ENCODE measurements around the gene BBS4.

The BBS4 gene

GRCh38 chr15:72671525-72671924 lies 14.5 kb upstream of the BBS4 start:
- ATAC-seq, result no peak
- TF ChIP-seq GLIS3 (CRISPR knock-in tag; IDR thresholded peaks at IDR 0.05) (no peak), ZFP30 (CRISPR knock-in tag; IDR thresholded peaks at IDR 0.05) (no peak), ZNF70 (CRISPR knock-in tag; IDR thresholded peaks at IDR 0.05) (no peak), CSDC2 (CRISPR knock-in tag; IDR thresholded peaks at IDR 0.05) (no peak), ZC3H10 (CRISPR knock-in tag; IDR thresholded peaks at IDR 0.05) (no peak), ZNF565 (CRISPR knock-in tag; conservative IDR thresholded peaks at IDR 0.05; ENCODE audit: low read depth) (no peak), RARB (CRISPR knock-in tag; IDR thresholded peaks at IDR 0.05) (no peak), SNAI2 (CRISPR knock-in tag; IDR thresholded peaks at IDR 0.05) (no peak), OSR1 (CRISPR knock-in tag; IDR thresholded peaks at IDR 0.05) (no peak), PATZ1 (CRISPR knock-in tag; IDR thresholded peaks at IDR 0.05; ENCODE audit: borderline replicate concordance) (no peak), PPARA (CRISPR knock-in tag; IDR thresholded peaks at IDR 0.05; ENCODE audit: borderline replicate concordance) (no peak), ZFP3 (CRISPR knock-in tag; IDR thresholded peaks at IDR 0.05) (no peak)

- TF ChIP-seq ZNF565 (CRISPR knock-in tag; conservative IDR thresholded peaks at IDR 0.05; ENCODE audit: low read depth), result no peak
- TF ChIP-seq TCF4 (CRISPR knock-in tag; IDR thresholded peaks at IDR 0.05; ENCODE audit: borderline replicate concordance), result no peak
- TF ChIP-seq ZFP30 (CRISPR knock-in tag; IDR thresholded peaks at IDR 0.05), result no peak
- no peak for TF ChIP-seq PATZ1 (CRISPR knock-in tag; IDR thresholded peaks at IDR 0.05; ENCODE audit: borderline replicate concordance)
- TF ChIP-seq CSRNP3 (CRISPR knock-in tag; IDR thresholded peaks at IDR 0.05), result no peak
- TF ChIP-seq CSDC2 (CRISPR knock-in tag; IDR thresholded peaks at IDR 0.05), result no peak
- TF ChIP-seq OSR1 (CRISPR knock-in tag; IDR thresholded peaks at IDR 0.05), result no peak
- TF ChIP-seq ZC3H10 (CRISPR knock-in tag; IDR thresholded peaks at IDR 0.05), result no peak
- no peak for TF ChIP-seq CREB5 (CRISPR knock-in tag; IDR thresholded peaks at IDR 0.05; ENCODE audit: low read depth)
- no peak for TF ChIP-seq PPARA (CRISPR knock-in tag; IDR thresholded peaks at IDR 0.05; ENCODE audit: borderline replicate concordance)
- no peak for TF ChIP-seq ISL1 (CRISPR knock-in tag; IDR thresholded peaks at IDR 0.05)
- no peak for TF ChIP-seq ZFP3 (CRISPR knock-in tag; IDR thresholded peaks at IDR 0.05)
- TF ChIP-seq TSHZ2 (CRISPR knock-in tag; IDR thresholded peaks at IDR 0.05), result no peak
- no peak for TF ChIP-seq ZNF8 (CRISPR knock-in tag; IDR thresholded peaks at IDR 0.05)
- no peak for TF ChIP-seq SNAI2 (CRISPR knock-in tag; IDR thresholded peaks at IDR 0.05)
- no peak for ATAC-seq
Measured at GRCh38 chr15:72676838-72677237, 9.2 kb upstream of the BBS4 start.

- ATAC-seq, result no peak
- TF ChIP-seq TSHZ2 (CRISPR knock-in tag; IDR thresholded peaks at IDR 0.05) (no peak), ZNF565 (CRISPR knock-in tag; conservative IDR thresholded peaks at IDR 0.05; ENCODE audit: low read depth) (no peak), OSR1 (CRISPR knock-in tag; IDR thresholded peaks at IDR 0.05) (no peak), CSRNP3 (CRISPR knock-in tag; IDR thresholded peaks at IDR 0.05) (no peak), CSDC2 (CRISPR knock-in tag; IDR thresholded peaks at IDR 0.05) (no peak), ISL1 (CRISPR knock-in tag; IDR thresholded peaks at IDR 0.05) (no peak), ESRRG (CRISPR knock-in tag; IDR thresholded peaks at IDR 0.05) (no peak), CREB5 (CRISPR knock-in tag; IDR thresholded peaks at IDR 0.05; ENCODE audit: low read depth) (no peak), PPARA (CRISPR knock-in tag; IDR thresholded peaks at IDR 0.05; ENCODE audit: borderline replicate concordance) (no peak), TOX (CRISPR knock-in tag; IDR thresholded peaks at IDR 0.05; ENCODE audit: borderline replicate concordance) (no peak), ZC3H10 (CRISPR knock-in tag; IDR thresholded peaks at IDR 0.05) (no peak), ZFP3 (CRISPR knock-in tag; IDR thresholded peaks at IDR 0.05) (no peak), RARB (CRISPR knock-in tag; IDR thresholded peaks at IDR 0.05) (no peak), GLIS3 (CRISPR knock-in tag; IDR thresholded peaks at IDR 0.05) (no peak), BACH2 (CRISPR knock-in tag; IDR thresholded peaks at IDR 0.05; ENCODE audit: borderline replicate concordance) (no peak)
Measured at GRCh38 chr15:72680931-72681330, 5.1 kb upstream of the BBS4 start.

Measured in SK-N-SH treated with all-trans-retinoic acid at 6 μM for 48 hours (cell line).